ENCODE results near the gene AKAP8L. TPM values are rescaled to one million over a fixed set of nuclear protein-coding genes. Genes with fewer than 3 reads are reported as not detected.

The AKAP8L gene
- total RNA-seq, 2 donors from 2014 or later = 147 to 196 TPM

GRCh38 chr19:15404097-15404779 lies 14.6 kb downstream of the AKAP8L start:
- no peak overlapping the region for H3K27ac ChIP-seq
- H3K27me3 ChIP-seq = no peaks in the 10 kb centered on the region
- ATAC-seq (no peak), DNase-seq (no peak)
- H3K9me3 ChIP-seq = no peaks in the 10 kb centered on the region
- WGBS, 2 donors = 68 to 81% methylated on average over 7 of the region's 7 CpGs
- peaks cover 27% of the 10 kb centered on the region for H3K4me1 ChIP-seq
- intact Hi-C loops (cut with DNase I) = no loop called here
- peaks cover 10 to 23% of the 10 kb centered on the region in 2 donors for H3K36me3 ChIP-seq (replicated peaks in 1 of 2; ENCODE audit: insufficient read depth in 1 of 2, low read depth in 2 of 2)
- H3K4me3 ChIP-seq = no peak overlapping the region
- TF ChIP-seq CTCF (IDR thresholded peaks at IDR 0.05) (no peak), POLR2A (IDR thresholded peaks at IDR 0.05) (no peak)

GRCh38 chr19:15403151-15403531 lies 15.6 kb downstream of the AKAP8L start:
- no peak for ATAC-seq
- DNase-seq = no peak

GRCh38 chr19:15402411-15403150 lies 16.2 kb downstream of the AKAP8L start:
- Histone ChIP-seq H3K4me1 (peaks cover 27% of the 10 kb centered on the region), H3K4me3 (no peak overlapping the region), H3K9me3 (no peaks in the 10 kb centered on the region), H3K27me3 (no peaks in the 10 kb centered on the region), H3K27ac (no peak overlapping the region), H3K36me3 (replicated peaks in 1 of 2; ENCODE audit: insufficient read depth in 1 of 2, low read depth in 2 of 2) (peaks cover 26 to 34% of the 10 kb centered on the region in 2 donors)
- ATAC-seq (no peak), DNase-seq (no peak)
- intact Hi-C loops (cut with DNase I) = no loop called here
- 72 to 84% methylated on average over 8 to 15 of the region's 15 CpGs for WGBS, 2 donors
- TF ChIP-seq POLR2A (IDR thresholded peaks at IDR 0.05) (no peak), CTCF (IDR thresholded peaks at IDR 0.05) (no peak)

More at GRCh38 chr19:15403151-15403531, 15.6 kb downstream of the AKAP8L start:
- no peak overlapping the region for H3K27ac ChIP-seq
- intact Hi-C loops (cut with DNase I) = no loop called here
- no peaks in the 10 kb centered on the region for H3K27me3 ChIP-seq
- H3K4me3 ChIP-seq = no peak overlapping the region
- peaks cover 27% of the 10 kb centered on the region for H3K4me1 ChIP-seq
- H3K9me3 ChIP-seq = no peaks in the 10 kb centered on the region
- 84 to 87% methylated on average over 8 to 10 of the region's 10 CpGs for WGBS, 2 donors
- peaks cover 20 to 29% of the 10 kb centered on the region in 2 donors for H3K36me3 ChIP-seq (replicated peaks in 1 of 2; ENCODE audit: insufficient read depth in 1 of 2, low read depth in 2 of 2)
- no peak for TF ChIP-seq POLR2A (IDR thresholded peaks at IDR 0.05)
- no peak for TF ChIP-seq CTCF (IDR thresholded peaks at IDR 0.05)

- intact Hi-C loops (cut with DNase I) = no loop called here
- Histone ChIP-seq H3K36me3 (replicated peaks in 1 of 2; ENCODE audit: insufficient read depth in 1 of 2, low read depth in 2 of 2) (peaks cover 37 to 44% of the 10 kb centered on the region in 2 donors), H3K27me3 (no peaks in the 10 kb centered on the region)
Measured at GRCh38 chr19:15401397-15401710, 17.4 kb downstream of the AKAP8L start.

More at GRCh38 chr19:15401397-15401710, 17.4 kb downstream of the AKAP8L start:
- DNase-seq (no peak), ATAC-seq (no peak)
- Histone ChIP-seq H3K27ac (no peak overlapping the region), H3K9me3 (no peaks in the 10 kb centered on the region), H3K4me3 (no peak overlapping the region), H3K4me1 (peaks cover 21% of the 10 kb centered on the region)
- no peak for TF ChIP-seq POLR2A (IDR thresholded peaks at IDR 0.05)
- no peak for TF ChIP-seq CTCF (IDR thresholded peaks at IDR 0.05)
- WGBS, 2 donors = 94 to 98% methylated on average over 6 to 7 of the region's 17 CpGs
